Measurements from ENCODE around the gene DCAF16. TPM values are rescaled to one million over a fixed set of nuclear protein-coding genes. Genes with fewer than 3 reads are reported as not detected.

Gene DCAF16
- total RNA-seq, 1 experiment from 2014 or later: 17.7 TPM

DNA sequence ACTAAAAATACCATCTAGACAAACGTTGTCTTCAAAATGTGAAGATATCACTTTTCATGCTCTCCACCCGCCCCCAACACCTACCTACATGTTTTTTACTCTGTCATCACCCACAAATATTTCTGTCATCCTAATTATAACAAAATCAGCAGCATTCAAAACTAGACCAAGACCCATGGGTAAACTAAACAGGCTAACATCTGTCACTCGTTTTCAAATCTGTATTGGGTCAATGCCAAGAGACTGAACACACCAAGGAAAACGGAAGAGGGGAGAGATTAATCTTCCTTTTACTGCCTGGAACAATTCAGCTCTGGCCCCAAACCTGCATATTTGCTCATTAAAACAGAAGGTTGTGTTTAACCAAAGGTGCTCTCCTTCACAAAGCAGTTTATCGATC is 46.6 kb downstream of the DCAF16 start:
- Histone ChIP-seq H3K4me3 (no peak overlapping the region), H3K9me3 (no peaks in the 10 kb centered on the region), H3K27me3 (no peaks in the 10 kb centered on the region), H3K36me3 (no peaks in the 10 kb centered on the region)
- no peak for DNase-seq

- no peaks in the 10 kb centered on the region for H3K9me3 ChIP-seq
- no peak overlapping the region for H3K4me3 ChIP-seq
- H3K27me3 ChIP-seq: no peaks in the 10 kb centered on the region
- H3K36me3 ChIP-seq: no peaks in the 10 kb centered on the region
- no peak for DNase-seq
Observed at GRCh38 chr4:17763416-17763815, 47.1 kb downstream of the DCAF16 start.

DNA sequence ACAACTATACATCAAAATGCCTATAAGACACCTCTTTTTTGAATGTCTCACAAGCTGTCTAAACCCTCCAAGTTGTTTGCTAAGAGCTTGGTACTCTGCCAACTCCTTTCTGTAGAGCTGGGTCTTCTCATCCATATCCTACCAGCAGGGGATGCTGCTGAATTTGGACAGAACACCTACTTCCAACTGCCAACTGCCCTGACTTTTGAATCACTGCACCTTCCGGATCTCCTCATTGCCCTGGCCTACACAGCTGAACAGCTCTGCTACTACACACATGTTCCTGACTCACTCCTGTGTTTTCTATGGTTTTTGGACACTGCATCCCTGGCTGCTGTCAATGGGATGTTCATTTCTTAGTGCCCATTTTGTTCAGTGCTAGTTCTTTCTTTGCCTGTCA is 47.8 kb downstream of the DCAF16 start:
- no peaks in the 10 kb centered on the region for H3K36me3 ChIP-seq
- no peak overlapping the region for H3K4me3 ChIP-seq
- H3K9me3 ChIP-seq: no peaks in the 10 kb centered on the region
- H3K27me3 ChIP-seq: no peaks in the 10 kb centered on the region
- no peak for DNase-seq

GRCh38 chr4:17761062-17761461 is 49.5 kb downstream of the DCAF16 start:
- no peaks in the 10 kb centered on the region for H3K27me3 ChIP-seq
- DNase-seq: no peak
- no peaks in the 10 kb centered on the region for H3K9me3 ChIP-seq
- no peaks in the 10 kb centered on the region for H3K36me3 ChIP-seq
- H3K4me3 ChIP-seq: no peak overlapping the region

DNA sequence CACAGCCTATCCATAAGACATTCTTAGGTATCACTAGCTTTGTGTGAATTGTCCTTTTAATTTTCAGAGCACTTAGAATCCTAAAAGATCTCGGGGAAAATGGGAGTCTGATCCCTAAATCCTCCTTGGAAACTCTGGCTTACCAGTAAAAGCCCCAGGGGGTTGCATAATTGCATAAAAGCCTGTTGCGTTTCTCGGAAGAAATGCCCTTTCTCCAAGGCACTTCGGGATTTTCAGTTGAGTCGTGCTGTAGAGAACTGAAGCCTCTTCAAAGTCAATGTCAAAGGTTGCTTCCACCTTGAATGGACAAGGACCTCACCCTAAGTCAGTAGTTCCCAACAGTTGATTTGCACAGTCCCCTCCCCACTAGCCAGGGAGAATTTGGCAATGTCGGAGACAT is 49.9 kb downstream of the DCAF16 start:
- Histone ChIP-seq H3K4me3 (no peak overlapping the region), H3K36me3 (no peaks in the 10 kb centered on the region), H3K27me3 (no peaks in the 10 kb centered on the region), H3K9me3 (no peaks in the 10 kb centered on the region)
- DNase-seq: no peak

DNA sequence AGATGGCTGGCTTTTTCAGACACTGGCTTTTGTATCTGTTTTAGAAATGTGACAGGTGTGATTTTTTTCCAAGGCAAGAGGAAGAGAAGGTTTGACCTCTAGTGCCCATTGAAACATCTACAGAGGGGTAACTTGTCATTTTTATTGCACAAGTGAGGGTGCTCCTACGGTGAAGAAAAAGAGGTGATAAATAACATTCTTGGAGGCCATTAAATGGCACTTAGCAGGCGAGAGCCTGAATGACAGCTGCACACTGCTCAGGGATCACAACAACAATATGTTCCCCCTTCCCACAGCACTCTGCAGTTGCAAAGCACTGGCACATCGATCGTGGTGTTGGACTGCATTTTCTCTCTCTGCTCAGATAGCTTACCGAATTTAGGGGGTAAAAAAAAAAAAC is 52.1 kb downstream of the DCAF16 start:
- Histone ChIP-seq H3K27me3 (no peaks in the 10 kb centered on the region), H3K4me3 (no peak overlapping the region)

GRCh38 chr4:17757621-17758020 is 52.9 kb downstream of the DCAF16 start:
- H3K9me3 ChIP-seq: no peaks in the 10 kb centered on the region
- DNase-seq: no peak
- H3K36me3 ChIP-seq: no peaks in the 10 kb centered on the region
- H3K27me3 ChIP-seq: no peaks in the 10 kb centered on the region
- no peak overlapping the region for H3K4me3 ChIP-seq

More for the DNA sequence above, 52.1 kb downstream of the DCAF16 start:
- DNase-seq: no peak
- Histone ChIP-seq H3K36me3 (no peaks in the 10 kb centered on the region), H3K9me3 (no peaks in the 10 kb centered on the region)

DNA sequence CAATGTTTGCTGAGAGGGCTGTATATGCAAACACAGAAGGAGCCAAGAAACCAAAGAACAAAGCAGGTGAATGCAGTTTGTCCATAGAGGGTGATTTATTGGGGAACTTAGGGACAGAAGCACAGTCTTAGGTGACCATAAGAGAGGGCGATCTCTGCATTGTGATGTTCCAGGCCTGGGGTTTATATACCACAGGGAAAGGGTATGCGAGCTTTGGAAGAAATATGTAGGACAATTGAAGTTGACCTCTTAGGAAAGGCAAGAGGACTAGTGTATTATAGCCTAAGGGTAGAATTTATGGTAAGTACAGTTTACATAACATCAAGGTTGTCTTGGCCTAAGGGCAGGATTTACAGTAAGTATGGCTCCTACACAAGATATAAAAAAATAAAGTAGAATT is 56.9 kb downstream of the DCAF16 start:
- no peak for DNase-seq

More for the DNA sequence above, 56.9 kb downstream of the DCAF16 start:
- Histone ChIP-seq H3K27me3 (no peaks in the 10 kb centered on the region), H3K9me3 (no peaks in the 10 kb centered on the region), H3K36me3 (no peaks in the 10 kb centered on the region), H3K4me3 (no peak overlapping the region)

Other genes with a start within 250 kb of the DCAF16 start
- 83.4 and 102 TPM in 2 replicates for gene LAP3, start 233.6 kb downstream of the DCAF16 start, total RNA-seq (2014; rRNA removed; shearing (Covaris generic); ENCODE audit: low replicate concordance)
- 10.3 and 18.1 TPM in 2 replicates for gene MED28, start 196.1 kb downstream of the DCAF16 start, total RNA-seq (2014; rRNA removed; shearing (Covaris generic); ENCODE audit: low replicate concordance)
- gene FAM184B, start 29.1 kb downstream of the DCAF16 start, total RNA-seq (2014; rRNA removed; shearing (Covaris generic); ENCODE audit: low replicate concordance): 0.10 TPM in 1 of 2 replicates, not detected in the other
- 28.2 and 75.4 TPM in 2 replicates for gene NCAPG, start 222 bp upstream of the DCAF16 start, total RNA-seq (2014; rRNA removed; shearing (Covaris generic); ENCODE audit: low replicate concordance)
- 5.2 and 6.5 TPM in 2 replicates for gene LCORL, start 211.0 kb upstream of the DCAF16 start, total RNA-seq (2014; rRNA removed; shearing (Covaris generic); ENCODE audit: low replicate concordance)

Measured in MG63 (cell line).